Activated CD4-positive, alpha-beta memory T cell treated with anti-CD3 and anti-CD28 coated beads for 36 hours (primary cell): ENCODE measurements around the gene HLA-DQA1. TPM values are rescaled to one million over a fixed set of nuclear protein-coding genes. Genes with fewer than 3 reads are reported as not detected.

Experiments
- CTCF ChIA-PET: fragments of 350-600 bp; sonication (Branson Sonifier 250); formaldehyde crosslinking; loops from one replicate; lab custom pipeline; 2021; ENCODE audit warnings: antibody characterized with exemption, inconsistent platforms; lab: Charles Lee
- POLR2A ChIA-PET: fragments of 350-600 bp; sonication (Branson Sonifier 250); formaldehyde crosslinking; loops from one replicate; lab custom pipeline; 2021; ENCODE audit warnings: antibody characterized with exemption; lab: Charles Lee
- DNase-seq: peaks from one replicate; pipeline ENCODE4 v3.0.0-alpha.2; 2020
- H3K27ac Mint-ChIP-seq: one replicate; pipeline ENCODE4 v1.8.0; 2021; ENCODE audit warnings: mixed read lengths
- H3K27me3 Mint-ChIP-seq: one replicate; pipeline ENCODE4 v1.8.0; 2021; ENCODE audit warnings: mixed read lengths
- H3K36me3 Mint-ChIP-seq: one replicate; pipeline ENCODE4 v1.8.0; 2021; ENCODE audit warnings: mixed read lengths
- H3K4me1 Mint-ChIP-seq: one replicate; pipeline ENCODE4 v1.8.0; 2021; ENCODE audit warnings: low read depth, mixed read lengths
- H3K4me3 Mint-ChIP-seq: one replicate; pipeline ENCODE4 v1.8.0; 2021; ENCODE audit warnings: mild to moderate bottlenecking, mixed read lengths
- H3K9me3 Mint-ChIP-seq: one replicate; pipeline ENCODE4 v1.8.0; 2021; ENCODE audit warnings: mixed read lengths
- intact Hi-C: fragments of 100-400 bp; cut with micrococcal nuclease; formaldehyde crosslinking; loops from one replicate; pipeline ENCODE4 v1.15.1; 2023
- total RNA-seq, 2 experiments: library from RNA; stranded (reverse); gene quantifications; one replicate each; pipeline ENCODE4 v1.2.3, GENCODE V29; 2021

Gene HLA-DQA1
- total RNA-seq, 2 experiments from 2014 or later = 0.97 to 1.4 TPM

DNA sequence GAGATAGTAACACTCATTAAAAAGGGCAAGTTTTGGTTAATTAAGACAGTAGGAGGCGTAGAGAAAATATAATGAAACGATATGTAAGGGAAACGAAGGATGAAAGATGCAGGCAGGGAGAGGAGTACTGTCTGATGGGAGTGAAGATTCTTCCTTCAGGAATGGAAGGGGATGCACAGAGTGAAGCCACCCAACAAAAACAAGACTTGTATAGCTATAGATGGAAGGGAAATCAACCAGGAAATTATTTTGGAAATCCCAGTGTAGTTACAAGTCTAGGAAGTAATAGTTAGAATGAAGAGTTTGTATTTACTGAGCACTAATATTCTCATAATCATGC is 27.8 kb upstream of the HLA-DQA1 start:
- H3K27ac Mint-ChIP-seq = no peak overlapping the region
- peaks cover 16% of the 10 kb centered on the region for H3K4me1 Mint-ChIP-seq
- DNase-seq = no peak
- ChIA-PET CTCF (interaction anchor here (0.8 kb wide), 1 partner anchor 13 kb away, joined by 4 read pairs; no protein-coding TSS in a partner anchor), POLR2A (interaction anchor here (1.2 kb wide), 1 partner anchor 13 kb away, joined by 3 read pairs; no protein-coding TSS in a partner anchor)
- no peak overlapping the region for H3K4me3 Mint-ChIP-seq
- H3K27me3 Mint-ChIP-seq = no peaks in the 10 kb centered on the region
- no peaks in the 10 kb centered on the region for H3K36me3 Mint-ChIP-seq
- H3K9me3 Mint-ChIP-seq = no peaks in the 10 kb centered on the region
- intact Hi-C loops = no loop called here

DNA sequence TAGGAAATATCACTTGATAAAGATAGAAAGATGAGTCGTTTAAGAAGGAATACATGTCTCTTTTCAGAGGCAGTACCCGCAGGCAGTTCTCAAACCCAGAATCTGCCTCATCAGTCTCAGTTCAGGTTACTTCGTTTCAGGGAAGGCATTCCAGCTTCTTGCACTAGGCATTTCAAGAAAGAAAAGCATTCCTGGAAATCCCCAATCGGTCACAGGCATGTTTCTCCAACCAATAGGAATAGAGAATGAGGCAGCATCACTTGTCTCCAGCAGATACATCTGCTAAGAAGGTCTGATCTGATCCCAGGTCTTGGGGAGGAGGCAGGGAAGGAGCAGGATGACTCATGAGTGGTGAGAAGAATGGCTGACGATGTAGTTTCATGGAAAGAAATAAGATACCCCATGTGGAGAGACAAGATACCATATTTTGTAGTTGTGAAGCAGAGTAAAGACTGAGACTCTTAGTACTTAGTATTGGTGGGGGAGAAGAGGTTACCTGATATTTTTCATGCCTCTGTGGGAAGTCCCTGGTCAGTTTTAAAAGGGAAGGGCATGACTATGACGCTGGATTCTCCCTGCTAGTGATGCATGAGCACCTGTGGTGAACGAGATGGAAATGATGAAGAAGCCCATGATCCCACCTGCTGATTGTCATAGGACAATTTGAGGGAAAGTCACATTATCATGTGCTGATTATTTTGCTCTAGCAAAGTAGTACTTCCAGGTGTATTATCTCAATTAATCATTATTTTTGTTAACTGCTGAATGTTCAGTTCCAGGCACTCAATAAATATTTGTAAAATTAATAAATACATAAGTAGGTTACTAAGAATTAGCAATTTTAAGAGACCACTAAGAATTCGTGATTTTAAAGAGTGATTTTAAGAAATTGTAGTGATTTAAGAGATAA is 27.2 kb upstream of the HLA-DQA1 start:
- H3K4me1 Mint-ChIP-seq = peaks cover 14% of the 10 kb centered on the region
- POLR2A ChIA-PET = interaction anchor here (1.2 kb wide), 1 partner anchor 12 kb away, joined by 3 read pairs; no protein-coding TSS in a partner anchor
- intact Hi-C loops = loop anchor here (1.0 kb wide), 1 partner anchor 13 kb away; no protein-coding TSS in a partner anchor

DNA sequence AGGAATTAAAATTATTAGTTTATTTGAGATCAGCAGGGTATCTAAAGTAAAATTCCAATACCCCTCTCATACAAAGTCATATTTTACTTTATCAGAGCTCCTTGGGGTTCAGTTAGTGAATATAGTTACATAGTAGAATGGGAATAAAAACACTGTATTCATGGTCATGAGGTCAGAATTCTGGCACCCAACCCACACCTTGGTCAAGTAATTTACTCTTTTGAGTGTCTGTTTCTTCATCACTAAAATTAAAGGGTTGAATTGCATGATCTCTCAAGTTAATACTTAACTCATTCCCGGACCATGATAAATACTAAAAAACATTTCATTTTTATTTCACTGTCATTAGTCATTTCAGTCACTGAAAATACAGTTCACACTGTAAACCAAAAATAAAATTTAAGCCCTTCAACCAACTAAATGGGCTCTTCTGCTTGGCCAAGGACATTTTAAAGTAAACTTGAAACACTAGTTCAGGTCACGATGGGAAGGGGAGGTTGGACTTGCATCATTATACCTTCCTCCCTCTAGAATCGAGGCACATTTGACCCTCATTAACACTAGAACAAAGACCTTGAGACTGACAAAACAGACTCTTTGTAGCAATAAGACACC is 26.4 kb upstream of the HLA-DQA1 start:
- intact Hi-C loops = loop anchor here (1.0 kb wide), 1 partner anchor 13 kb away; no protein-coding TSS in a partner anchor
- no peak for DNase-seq
- H3K27ac Mint-ChIP-seq = no peak overlapping the region
- no peaks in the 10 kb centered on the region for H3K9me3 Mint-ChIP-seq
- peaks cover under 1% of the 10 kb centered on the region for H3K27me3 Mint-ChIP-seq
- H3K36me3 Mint-ChIP-seq = no peaks in the 10 kb centered on the region
- H3K4me1 Mint-ChIP-seq = peaks cover 21% of the 10 kb centered on the region
- POLR2A ChIA-PET = no interaction called here
- CTCF ChIA-PET = no interaction called here
- H3K4me3 Mint-ChIP-seq = no peak overlapping the region

More for the DNA sequence above, 27.2 kb upstream of the HLA-DQA1 start:
- DNase-seq = peak; percentile 46
- Mint-ChIP-seq H3K27ac (no peak overlapping the region), H3K9me3 (no peaks in the 10 kb centered on the region), H3K4me3 (no peak overlapping the region), H3K27me3 (no peaks in the 10 kb centered on the region), H3K36me3 (no peaks in the 10 kb centered on the region)
- CTCF ChIA-PET = interaction anchor here (0.8 kb wide), 1 partner anchor 13 kb away, joined by 4 read pairs; no protein-coding TSS in a partner anchor

DNA sequence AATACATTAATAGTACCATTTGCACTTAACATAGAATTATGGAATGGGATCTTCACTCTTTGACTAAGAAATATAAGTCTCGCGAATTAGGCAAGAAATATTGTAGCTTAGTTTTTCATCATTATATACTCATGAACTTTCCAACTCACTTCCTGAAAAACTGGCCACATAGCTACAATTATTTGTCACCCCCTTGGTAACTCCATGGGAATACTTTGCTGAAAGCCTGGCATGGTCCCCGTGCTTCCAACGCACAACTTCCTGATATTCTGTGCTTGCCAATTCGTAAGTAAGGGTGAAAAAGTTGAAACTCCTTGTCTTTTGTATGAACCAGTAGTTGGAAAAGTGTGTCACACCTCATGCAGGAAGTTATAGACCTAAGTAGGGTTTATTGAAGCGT is 23.7 kb upstream of the HLA-DQA1 start:
- DNase-seq = no peak
- POLR2A ChIA-PET = no interaction called here
- CTCF ChIA-PET = no interaction called here

DNA sequence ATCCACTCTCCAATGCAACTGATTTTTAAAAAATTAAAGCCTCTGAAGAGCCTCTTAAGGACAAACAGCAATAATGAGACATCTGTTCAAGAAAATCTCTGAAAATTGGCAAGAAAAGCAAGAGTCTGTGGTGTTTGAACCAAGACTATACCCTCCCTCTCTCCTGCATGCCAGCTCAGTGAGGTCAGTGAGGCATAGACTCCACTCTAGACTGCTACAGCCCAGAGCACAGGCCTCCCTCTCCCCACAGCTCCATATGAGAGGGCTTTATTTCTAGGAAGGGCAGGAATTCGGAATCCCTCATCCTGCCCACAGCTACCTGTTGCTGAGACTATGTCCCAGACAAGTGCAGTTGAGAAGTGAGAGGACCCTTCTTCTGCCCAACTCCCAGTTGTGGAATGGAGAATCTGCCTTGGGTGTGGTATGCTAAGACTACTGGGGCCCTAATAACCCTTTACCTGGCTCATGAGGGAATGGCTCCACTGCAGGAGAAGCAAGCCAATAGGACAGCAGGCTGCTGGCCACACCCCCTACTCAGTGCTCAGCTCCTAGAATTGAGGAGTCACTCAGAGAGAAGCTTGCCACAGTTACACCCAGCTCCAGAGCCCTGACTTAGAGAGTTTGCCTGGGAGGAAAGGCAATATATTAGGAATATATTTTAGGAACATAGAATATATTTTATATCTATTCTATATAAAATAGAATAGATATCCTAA is 22.7 kb upstream of the HLA-DQA1 start:
- no peak for DNase-seq
- no peak overlapping the region for H3K4me3 Mint-ChIP-seq
- H3K36me3 Mint-ChIP-seq = no peaks in the 10 kb centered on the region
- peaks cover 21% of the 10 kb centered on the region for H3K4me1 Mint-ChIP-seq
- CTCF ChIA-PET = interaction anchor here (0.6 kb wide), 1 partner anchor 18 kb away, joined by 3 read pairs; no protein-coding TSS in a partner anchor
- no peak overlapping the region for H3K27ac Mint-ChIP-seq
- intact Hi-C loops = no loop called here
- POLR2A ChIA-PET = no interaction called here
- peaks cover 15% of the 10 kb centered on the region for H3K9me3 Mint-ChIP-seq
- H3K27me3 Mint-ChIP-seq = peaks cover 1% of the 10 kb centered on the region

More for the DNA sequence above, 23.7 kb upstream of the HLA-DQA1 start:
- H3K27me3 Mint-ChIP-seq = peaks cover 1% of the 10 kb centered on the region
- H3K9me3 Mint-ChIP-seq = peaks cover 12% of the 10 kb centered on the region
- peaks cover 21% of the 10 kb centered on the region for H3K4me1 Mint-ChIP-seq
- H3K27ac Mint-ChIP-seq = no peak overlapping the region
- H3K36me3 Mint-ChIP-seq = no peaks in the 10 kb centered on the region
- H3K4me3 Mint-ChIP-seq = no peak overlapping the region
- intact Hi-C loops = no loop called here

DNA sequence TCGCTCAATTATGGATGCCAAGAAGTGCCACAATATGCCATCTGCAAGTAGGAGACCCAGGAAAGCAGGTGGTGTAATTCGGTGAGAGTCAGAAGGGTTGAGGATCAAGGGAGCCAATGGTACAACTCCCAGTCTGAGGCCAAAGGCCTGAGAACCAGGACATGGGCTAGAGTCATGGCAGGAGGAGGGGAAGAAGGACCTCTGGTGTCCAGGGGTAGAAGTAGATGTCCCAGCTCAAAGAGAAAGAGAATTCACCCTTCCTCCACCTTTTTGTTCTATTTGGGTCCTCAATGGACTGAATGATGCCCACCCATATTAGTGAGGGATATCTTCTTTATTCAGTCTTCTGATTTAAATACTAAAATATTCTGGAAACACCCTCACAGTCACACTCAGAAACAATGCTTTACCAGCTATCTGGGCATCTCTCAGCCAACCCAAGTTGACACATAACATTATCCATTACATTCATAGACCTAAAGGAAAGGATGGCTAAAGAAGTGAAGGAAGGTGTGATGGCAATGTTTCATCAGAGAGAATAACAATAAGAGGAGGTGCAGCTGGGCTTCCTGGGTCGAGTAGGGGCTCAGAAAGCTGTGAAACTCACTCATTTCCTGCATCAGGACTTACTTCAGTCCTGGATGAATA is 21.2 kb upstream of the HLA-DQA1 start:
- intact Hi-C loops = no loop called here
- H3K36me3 Mint-ChIP-seq = no peaks in the 10 kb centered on the region
- ChIA-PET POLR2A (no interaction called here), CTCF (interaction anchor here (0.6 kb wide), 1 partner anchor 22 kb away, joined by 3 read pairs; no protein-coding TSS in a partner anchor)
- H3K27me3 Mint-ChIP-seq = peaks cover 1% of the 10 kb centered on the region
- H3K4me1 Mint-ChIP-seq = peaks cover 16% of the 10 kb centered on the region
- DNase-seq = no peak
- peaks cover 15% of the 10 kb centered on the region for H3K9me3 Mint-ChIP-seq
- no peak overlapping the region for H3K4me3 Mint-ChIP-seq
- H3K27ac Mint-ChIP-seq = no peak overlapping the region

DNA sequence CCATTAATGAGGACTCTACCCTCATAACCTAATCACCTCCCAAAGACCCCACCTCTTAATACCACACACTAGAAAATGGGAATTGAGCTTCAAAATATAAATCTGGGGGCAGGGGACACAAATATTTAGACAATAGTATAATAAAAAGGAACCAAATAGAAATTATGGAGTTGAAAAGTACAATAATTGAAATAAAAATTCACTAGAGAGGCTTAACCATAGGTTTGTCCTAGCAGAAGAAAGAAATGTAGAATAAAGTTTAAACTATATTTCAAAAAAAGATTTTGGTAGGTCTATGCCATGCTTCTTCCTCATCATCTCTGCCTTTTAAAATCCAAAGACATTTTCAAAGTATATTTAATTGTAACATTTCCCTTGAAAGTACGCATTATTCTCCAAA is 19.5 kb upstream of the HLA-DQA1 start:
- POLR2A ChIA-PET = no interaction called here
- H3K27ac Mint-ChIP-seq = no peak overlapping the region
- H3K4me3 Mint-ChIP-seq = no peak overlapping the region

DNA sequence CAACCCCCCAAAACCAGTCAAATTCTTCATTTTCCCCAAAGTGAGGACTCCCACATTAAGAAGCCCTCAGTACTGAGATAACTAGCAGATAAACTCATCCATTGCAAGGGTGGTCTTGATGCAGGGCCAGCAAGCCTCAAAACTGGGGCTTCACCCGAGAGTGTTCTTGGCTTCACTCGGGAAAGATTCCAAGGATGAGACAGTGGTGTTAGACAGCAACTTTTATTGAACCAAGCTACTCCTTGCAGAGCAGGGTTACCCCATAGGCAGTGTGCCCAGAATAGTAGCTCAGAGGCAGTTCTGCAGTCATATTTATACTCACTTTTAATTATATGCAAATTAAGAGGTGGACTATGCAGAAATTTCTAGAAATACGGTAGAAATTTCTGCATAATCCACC is 15.8 kb upstream of the HLA-DQA1 start:
- Mint-ChIP-seq H3K4me3 (no peak overlapping the region), H3K27me3 (no peaks in the 10 kb centered on the region), H3K27ac (no peak overlapping the region), H3K9me3 (peaks cover 15% of the 10 kb centered on the region), H3K4me1 (peaks cover 36% of the 10 kb centered on the region), H3K36me3 (no peaks in the 10 kb centered on the region)
- ChIA-PET CTCF (interaction anchor here (0.9 to 2.0 kb wide), 6 partner anchors 65 to 208 kb away, joined by 3 to 14 read pairs (median 5); no protein-coding TSS in a partner anchor), POLR2A (no interaction called here)
- no peak for DNase-seq
- intact Hi-C loops = loop anchor here (5.0 kb wide), 1 partner anchor 159 kb away; no protein-coding TSS in a partner anchor

More for the DNA sequence above, 19.5 kb upstream of the HLA-DQA1 start:
- peaks cover 28% of the 10 kb centered on the region for H3K4me1 Mint-ChIP-seq
- peaks cover 15% of the 10 kb centered on the region for H3K9me3 Mint-ChIP-seq
- CTCF ChIA-PET = no interaction called here
- no peaks in the 10 kb centered on the region for H3K36me3 Mint-ChIP-seq
- intact Hi-C loops = no loop called here
- peaks cover 1% of the 10 kb centered on the region for H3K27me3 Mint-ChIP-seq
- no peak for DNase-seq

DNA sequence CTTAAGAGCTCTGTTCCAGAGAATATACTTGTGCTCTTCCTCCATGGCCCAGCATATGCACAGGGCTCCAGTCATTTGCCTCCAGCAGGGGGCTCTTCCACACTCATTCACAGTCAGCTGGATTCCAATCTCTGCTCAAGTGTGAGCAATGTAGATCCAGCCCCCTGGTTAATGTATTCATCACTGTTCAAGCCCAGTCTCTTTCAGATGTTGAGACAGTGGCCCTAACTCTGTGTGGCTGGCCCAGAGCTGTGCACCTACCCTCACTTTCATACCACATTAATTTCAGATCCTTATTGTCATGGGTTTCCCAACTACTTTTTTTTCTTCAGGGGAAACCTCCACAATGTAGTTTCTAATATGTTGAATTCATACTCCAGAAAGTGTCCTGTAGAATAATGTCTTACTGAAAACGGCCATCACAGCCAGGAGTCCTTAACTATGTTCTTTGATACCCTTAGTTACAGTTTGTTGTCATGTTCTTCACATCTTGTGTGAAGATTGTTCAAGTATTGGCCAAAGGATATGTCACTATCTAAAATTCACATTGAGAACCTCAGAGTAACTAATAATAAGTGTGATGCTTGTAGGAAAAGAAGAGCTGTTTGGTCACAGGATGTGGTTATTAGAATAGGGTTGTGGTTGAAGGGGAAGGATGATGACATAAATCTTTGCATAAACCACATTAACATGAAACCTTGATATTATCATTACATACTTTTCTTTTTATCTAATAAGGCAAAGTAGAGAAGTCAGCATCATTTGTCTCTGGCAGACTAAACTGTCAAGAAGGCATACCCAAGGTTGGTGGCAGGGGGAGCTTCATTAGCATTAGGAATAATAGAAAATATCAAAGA is 14.4 kb upstream of the HLA-DQA1 start:
- H3K4me3 Mint-ChIP-seq = peak overlapping the region; percentile 42
- H3K9me3 Mint-ChIP-seq = peaks cover 8% of the 10 kb centered on the region
- peak overlapping the region; percentile 78 for H3K27ac Mint-ChIP-seq
- ChIA-PET POLR2A (interaction anchor here (0.6 to 1.7 kb wide), 3 partner anchors 13 to 163 kb away, joined by 3 to 4 read pairs (median 4); no protein-coding TSS in a partner anchor), CTCF (interaction anchor here (0.6 to 2.0 kb wide), 13 partner anchors 13 to 368 kb away, joined by 3 to 14 read pairs (median 4); partner anchors contain the start of genes HLA-DQB1, HLA-DRA and HLA-DRB1)
- H3K4me1 Mint-ChIP-seq = peaks cover 39% of the 10 kb centered on the region
- peak; percentile 57 for DNase-seq
- intact Hi-C loops = loop anchor here (1.0 to 5.0 kb wide), 4 partner anchors 12 to 160 kb away; no protein-coding TSS in a partner anchor
- no peaks in the 10 kb centered on the region for H3K27me3 Mint-ChIP-seq
- no peaks in the 10 kb centered on the region for H3K36me3 Mint-ChIP-seq

DNA sequence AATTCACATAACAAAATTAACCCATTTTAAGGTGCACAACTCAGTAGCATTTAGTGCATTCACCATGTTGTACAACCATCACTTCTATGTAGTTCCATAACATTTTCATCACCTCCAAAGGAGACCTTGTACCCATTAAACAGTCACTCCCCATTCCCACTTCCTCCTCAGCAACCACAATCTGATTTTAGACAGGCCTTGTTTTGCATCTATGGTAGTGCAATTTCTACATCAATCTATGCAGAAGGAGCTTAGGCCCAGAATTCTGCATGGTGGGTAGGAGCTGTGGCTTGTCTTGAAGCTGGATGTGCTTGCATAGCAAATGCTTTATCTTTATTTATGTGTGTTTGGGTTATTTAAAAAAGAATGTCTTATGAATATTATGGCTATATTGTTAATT is 13.5 kb upstream of the HLA-DQA1 start:
- H3K9me3 Mint-ChIP-seq = peaks cover 3% of the 10 kb centered on the region
- no peak for DNase-seq
- POLR2A ChIA-PET = no interaction called here
- CTCF ChIA-PET = no interaction called here
- H3K36me3 Mint-ChIP-seq = no peaks in the 10 kb centered on the region
- no peak overlapping the region for H3K4me3 Mint-ChIP-seq
- intact Hi-C loops = loop anchor here (1.0 to 5.0 kb wide), 4 partner anchors 13 to 161 kb away; no protein-coding TSS in a partner anchor
- no peak overlapping the region for H3K27ac Mint-ChIP-seq
- peaks cover 39% of the 10 kb centered on the region for H3K4me1 Mint-ChIP-seq
- H3K27me3 Mint-ChIP-seq = no peaks in the 10 kb centered on the region
